Activated CD8-positive, alpha-beta memory T cell treated with anti-CD3 and anti-CD28 coated beads for 36 hours (primary cell): ENCODE data around the gene DOK6. TPM values are rescaled to one million over a fixed set of nuclear protein-coding genes. Genes with fewer than 3 reads are reported as not detected.

Experiments used
- CTCF ChIA-PET: fragments of 350-600 bp; sonication (Branson Sonifier 250); formaldehyde crosslinking; loops from one replicate; lab custom pipeline; 2021; ENCODE audit warnings: antibody characterized with exemption; lab: Charles Lee
- POLR2A ChIA-PET: fragments of 350-600 bp; sonication (Branson Sonifier 250); formaldehyde crosslinking; loops from one replicate; lab custom pipeline; 2021; ENCODE audit warnings: antibody characterized with exemption; lab: Charles Lee
- total RNA-seq, 2 experiments: library from RNA; stranded (reverse); gene quantifications; one replicate each; pipeline ENCODE4 v1.2.3, GENCODE V29; 2021

Gene DOK6
- total RNA-seq, 2 experiments from 2014 or later, result not detected

DNA sequence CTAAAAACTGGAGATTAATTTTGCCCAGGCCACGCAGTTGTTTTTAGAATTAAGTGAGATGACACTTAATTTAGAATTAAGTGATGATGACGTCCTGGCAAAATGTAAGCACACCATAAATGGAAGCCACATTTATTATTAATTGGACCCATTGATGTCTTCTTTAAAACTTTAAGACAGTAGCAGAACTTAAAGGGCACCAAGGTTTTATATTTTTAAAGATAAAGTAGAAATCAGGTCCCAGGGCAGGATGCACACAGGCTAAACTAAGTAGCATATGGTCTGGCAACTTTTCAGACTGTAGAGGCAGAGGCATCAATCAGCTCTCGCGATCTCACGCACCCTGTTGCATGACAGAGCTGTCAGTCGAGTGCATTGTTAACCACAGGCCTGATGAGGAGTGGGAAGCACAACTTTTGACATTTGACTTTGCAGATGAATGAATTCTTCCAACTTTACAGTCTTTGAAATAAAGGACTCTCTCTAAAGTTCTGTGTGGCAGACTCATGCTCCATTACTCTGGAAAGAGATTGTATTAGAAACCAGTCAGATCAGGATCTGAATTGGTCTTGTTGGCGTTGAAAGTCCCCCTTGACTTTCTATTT, 314.6 kb downstream of the DOK6 start:
- CTCF ChIA-PET, result no interaction called here
- POLR2A ChIA-PET, result no interaction called here

- ChIA-PET POLR2A (no interaction called here), CTCF (no interaction called here)
These were observed 316.9 kb downstream of the DOK6 start for GRCh38 chr18:69717586-69717985.

DNA sequence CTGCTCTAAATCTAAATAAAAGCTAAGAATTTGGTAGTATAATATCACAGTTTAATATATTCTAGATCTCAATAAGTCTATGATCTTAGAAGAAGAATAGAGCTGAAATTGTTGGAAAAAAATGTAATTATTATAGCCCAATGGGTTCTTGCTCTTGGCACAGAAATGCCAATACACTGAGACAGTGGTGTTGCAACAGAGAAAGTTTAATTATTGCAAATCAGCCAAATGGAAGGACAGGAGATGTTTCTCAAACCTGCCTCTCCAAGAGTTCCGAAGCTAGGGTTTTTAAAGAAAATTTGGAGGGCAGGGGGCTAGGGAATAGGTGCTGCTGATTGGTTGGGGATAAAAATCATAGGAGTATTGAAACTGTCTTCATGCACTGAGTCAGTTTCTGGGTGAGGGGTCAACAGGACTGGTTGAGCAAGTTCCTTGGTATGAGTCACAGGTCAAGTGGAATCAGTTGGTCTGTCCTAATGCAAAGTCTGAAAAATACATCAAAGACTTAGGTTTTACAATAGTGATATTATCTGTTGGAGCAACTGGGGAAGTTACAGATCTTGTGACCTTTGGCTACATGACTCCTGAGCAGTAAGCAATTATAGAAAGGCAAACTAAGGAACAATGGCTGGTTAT, 318.3 kb downstream of the DOK6 start:
- ChIA-PET POLR2A (no interaction called here), CTCF (no interaction called here)

GRCh38 chr18:69720422-69720821, 319.7 kb downstream of the DOK6 start:
- CTCF ChIA-PET, result no interaction called here
- POLR2A ChIA-PET, result no interaction called here

- CTCF ChIA-PET, result no interaction called here
- POLR2A ChIA-PET, result no interaction called here
These were observed 322.7 kb downstream of the DOK6 start for GRCh38 chr18:69723434-69723833.

GRCh38 chr18:69725009-69725408, 324.3 kb downstream of the DOK6 start:
- POLR2A ChIA-PET, result interaction anchor here (0.6 kb wide), 1 partner anchor 154 kb away, joined by 3 read pairs; no protein-coding TSS in a partner anchor
- CTCF ChIA-PET, result no interaction called here

- POLR2A ChIA-PET, result no interaction called here
These were observed 325.3 kb downstream of the DOK6 start for GRCh38 chr18:69725855-69726508.

GRCh38 chr18:69727912-69728572, 327.4 kb downstream of the DOK6 start:
- POLR2A ChIA-PET, result interaction anchor here (0.7 kb wide), 1 partner anchor 277 kb away, joined by 3 read pairs; no protein-coding TSS in a partner anchor
- CTCF ChIA-PET, result interaction anchor here (0.6 kb wide), 1 partner anchor 57 kb away, joined by 4 read pairs; no protein-coding TSS in a partner anchor

More at GRCh38 chr18:69725855-69726508, 325.3 kb downstream of the DOK6 start:
- CTCF ChIA-PET, result no interaction called here

DNA sequence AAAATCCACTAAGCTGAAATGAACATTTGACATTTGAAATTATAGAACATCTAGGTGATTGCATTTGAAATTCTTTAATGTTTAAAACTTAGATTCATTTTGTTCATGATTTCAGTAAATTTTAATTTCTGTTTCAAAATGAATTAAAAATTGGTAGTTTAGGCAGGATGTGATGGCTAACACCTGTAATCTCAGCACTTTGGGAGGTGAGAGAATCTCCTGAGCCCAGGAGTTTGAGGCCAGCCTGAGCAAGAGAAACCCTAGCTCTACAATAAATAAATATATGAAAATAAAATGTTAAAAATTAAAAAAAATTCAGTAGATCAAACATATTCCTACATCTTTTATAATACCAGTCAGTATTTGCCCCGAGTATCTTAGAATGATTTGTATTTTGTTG, 330.0 kb downstream of the DOK6 start:
- POLR2A ChIA-PET, result no interaction called here
- CTCF ChIA-PET, result no interaction called here

GRCh38 chr18:69734536-69734935, 333.8 kb downstream of the DOK6 start:
- POLR2A ChIA-PET, result no interaction called here
- CTCF ChIA-PET, result no interaction called here

DNA sequence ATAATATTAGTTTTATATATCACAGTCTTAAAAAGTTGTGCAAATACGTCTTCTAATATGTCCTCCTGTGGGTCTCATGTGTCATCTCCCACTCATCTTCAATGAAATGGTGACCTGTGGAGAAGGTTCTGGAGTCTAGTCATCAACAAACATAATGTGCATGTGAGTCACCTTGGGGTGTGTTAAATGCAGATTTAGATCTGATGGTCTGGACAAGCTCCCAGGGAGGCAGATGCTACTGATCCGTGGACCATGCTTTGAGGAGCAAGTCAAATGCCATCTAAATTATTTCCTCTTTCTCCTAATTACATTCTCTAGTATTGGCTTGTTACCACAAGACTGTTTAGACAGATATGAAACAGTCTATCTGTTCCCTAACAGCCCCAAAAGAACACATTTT, 336.0 kb downstream of the DOK6 start:
- CTCF ChIA-PET, result no interaction called here
- POLR2A ChIA-PET, result no interaction called here

GRCh38 chr18:69737851-69738250, 337.2 kb downstream of the DOK6 start:
- ChIA-PET POLR2A (no interaction called here), CTCF (no interaction called here)

DNA sequence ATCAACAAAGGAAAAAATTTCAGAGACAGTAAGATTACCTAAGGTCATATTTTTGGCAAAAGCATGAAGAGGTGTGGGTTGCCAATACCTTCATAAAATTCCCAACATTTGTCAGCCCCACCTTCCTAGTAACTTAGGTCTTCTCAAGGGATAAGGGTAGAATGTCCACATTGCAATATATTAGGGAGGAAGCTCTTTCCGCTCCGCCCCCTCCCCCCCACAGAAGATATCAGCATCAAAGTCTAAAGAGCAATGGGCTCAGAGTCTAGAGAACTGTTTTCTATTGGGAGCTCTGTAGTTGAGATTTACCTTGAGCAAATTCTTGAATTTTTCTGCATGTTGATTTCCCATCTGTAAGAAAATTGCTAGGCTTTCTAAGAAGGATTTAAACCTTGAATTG, 346.7 kb downstream of the DOK6 start:
- CTCF ChIA-PET, result interaction anchor here (0.6 kb wide), 1 partner anchor 35 kb away, joined by 3 read pairs; no protein-coding TSS in a partner anchor
- POLR2A ChIA-PET, result no interaction called here

DNA sequence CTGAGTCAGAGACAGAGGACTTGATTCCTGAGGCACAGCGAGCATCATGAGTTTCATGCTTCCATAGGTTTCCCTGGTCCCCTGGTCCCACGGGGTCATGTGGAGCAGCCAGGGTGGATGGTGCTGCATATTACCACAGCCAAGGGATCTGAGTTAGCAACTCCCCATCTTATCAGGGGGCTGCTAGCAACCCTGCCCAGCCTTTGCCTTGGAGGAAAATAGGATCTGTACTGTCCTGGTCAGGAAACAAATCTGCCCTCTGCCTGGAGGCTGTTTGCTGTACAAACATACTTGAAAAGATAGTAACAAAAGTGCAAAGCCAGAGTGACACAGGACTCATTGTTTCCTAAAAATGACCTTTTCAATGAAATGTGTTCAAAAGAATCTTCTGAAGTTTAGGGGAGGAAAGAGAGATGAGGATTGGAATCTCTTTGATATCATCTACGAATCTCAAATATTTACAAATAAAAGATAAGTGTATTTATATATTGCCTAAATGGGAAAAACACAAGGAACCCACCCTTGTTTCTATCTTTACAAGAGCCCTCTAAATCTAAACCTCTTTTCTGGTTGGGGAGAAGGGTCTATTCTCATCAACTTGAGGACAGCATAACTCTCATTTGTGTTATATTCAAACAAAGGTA, 352.2 kb downstream of the DOK6 start:
- ChIA-PET POLR2A (no interaction called here), CTCF (no interaction called here)

DNA sequence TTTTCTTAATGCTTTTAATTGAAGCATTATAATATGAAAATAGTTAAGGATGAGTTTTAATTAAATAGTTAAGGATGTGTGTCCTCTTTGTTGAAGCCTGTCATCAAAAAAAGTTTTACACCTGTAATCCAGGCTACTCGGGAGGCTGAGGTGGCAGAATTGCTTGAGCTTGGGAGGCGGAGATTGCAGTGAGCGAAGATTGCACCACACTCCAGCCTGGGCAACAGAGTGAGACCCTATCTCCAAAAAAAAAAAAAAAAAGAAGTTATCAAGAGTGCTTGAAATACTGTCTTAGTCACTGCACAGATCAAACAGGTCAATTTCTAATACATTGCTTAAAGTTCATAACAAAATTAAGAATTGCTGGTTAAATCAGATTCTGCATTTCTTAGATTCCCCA, 353.4 kb downstream of the DOK6 start:
- ChIA-PET CTCF (interaction anchor here (0.6 kb wide), 1 partner anchor 43 kb away, joined by 3 read pairs; no protein-coding TSS in a partner anchor), POLR2A (no interaction called here)

DNA sequence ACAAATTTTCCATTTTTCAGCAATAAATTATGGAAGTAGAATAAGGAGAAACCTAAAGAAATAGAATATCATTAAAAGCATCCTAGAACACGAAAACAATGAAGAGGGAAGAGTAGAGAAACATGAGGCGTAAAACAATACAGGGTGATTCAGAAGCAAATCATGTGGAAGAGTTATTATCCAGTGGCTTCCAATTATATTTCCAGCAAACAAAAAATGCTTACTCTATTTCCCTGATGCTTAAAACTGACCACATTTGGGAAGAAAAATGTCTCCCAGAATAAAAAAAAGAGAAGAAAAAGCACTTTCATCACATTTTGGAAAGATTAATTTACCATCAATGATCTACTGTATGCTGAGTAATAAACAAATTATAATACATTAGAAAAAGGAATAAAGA, 354.4 kb downstream of the DOK6 start:
- POLR2A ChIA-PET, result no interaction called here
- CTCF ChIA-PET, result no interaction called here

GRCh38 chr18:69755856-69756496, 355.3 kb downstream of the DOK6 start:
- ChIA-PET CTCF (no interaction called here), POLR2A (no interaction called here)

DNA sequence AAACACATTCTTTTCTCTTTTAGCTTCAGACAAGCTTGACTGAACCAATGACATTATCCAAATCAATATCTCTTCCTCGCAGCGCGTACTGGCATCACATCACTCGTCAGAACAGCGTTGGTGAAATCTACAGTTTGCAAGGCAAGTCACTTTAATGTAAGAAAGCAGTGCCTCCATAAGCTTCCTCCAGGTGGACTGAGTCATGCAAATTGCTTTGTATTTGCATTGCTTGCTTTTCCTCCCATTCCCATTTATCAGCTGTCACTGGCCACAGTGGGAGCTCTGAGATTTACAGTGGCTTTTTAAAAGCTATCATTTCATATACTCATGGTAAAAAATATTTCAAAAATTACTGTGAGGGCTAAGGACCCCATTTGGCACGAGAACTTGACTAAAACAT, 357.0 kb downstream of the DOK6 start:
- ChIA-PET POLR2A (no interaction called here), CTCF (no interaction called here)

GRCh38 chr18:69758458-69758857, 357.8 kb downstream of the DOK6 start:
- ChIA-PET POLR2A (no interaction called here), CTCF (no interaction called here)
